ENCODE measurements around the gene UTP14C.
"Not testable (repeated sequence)": the region's sequence is repeated elsewhere in the genome, so short reads cannot be mapped to it uniquely, and the experiment has no call there.

Gene UTP14C

DNA sequence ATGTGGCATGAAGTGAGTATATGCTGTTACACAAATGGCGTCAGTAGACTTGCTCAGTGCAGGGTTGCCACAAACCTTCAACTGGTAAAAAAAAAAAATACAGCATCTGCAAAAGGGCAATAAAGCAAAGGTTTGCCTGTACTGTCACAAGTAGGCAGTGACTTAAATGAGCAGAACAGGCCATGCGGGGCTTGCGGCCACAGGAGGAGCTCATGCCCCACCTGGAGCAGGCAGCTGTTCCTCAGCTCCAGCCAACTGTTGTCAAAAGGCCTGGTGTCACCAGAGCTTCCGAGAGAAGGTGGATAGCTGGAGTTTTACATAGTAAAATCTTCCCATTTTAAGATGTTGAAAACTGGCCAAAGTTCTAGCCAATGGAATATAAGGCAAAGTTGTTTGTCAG, 20.9 kb upstream of the UTP14C start:
- no peak for DNase-seq (ENCODE audit: low read depth in 1 of 2, low spot score in 1 of 2)

DNA sequence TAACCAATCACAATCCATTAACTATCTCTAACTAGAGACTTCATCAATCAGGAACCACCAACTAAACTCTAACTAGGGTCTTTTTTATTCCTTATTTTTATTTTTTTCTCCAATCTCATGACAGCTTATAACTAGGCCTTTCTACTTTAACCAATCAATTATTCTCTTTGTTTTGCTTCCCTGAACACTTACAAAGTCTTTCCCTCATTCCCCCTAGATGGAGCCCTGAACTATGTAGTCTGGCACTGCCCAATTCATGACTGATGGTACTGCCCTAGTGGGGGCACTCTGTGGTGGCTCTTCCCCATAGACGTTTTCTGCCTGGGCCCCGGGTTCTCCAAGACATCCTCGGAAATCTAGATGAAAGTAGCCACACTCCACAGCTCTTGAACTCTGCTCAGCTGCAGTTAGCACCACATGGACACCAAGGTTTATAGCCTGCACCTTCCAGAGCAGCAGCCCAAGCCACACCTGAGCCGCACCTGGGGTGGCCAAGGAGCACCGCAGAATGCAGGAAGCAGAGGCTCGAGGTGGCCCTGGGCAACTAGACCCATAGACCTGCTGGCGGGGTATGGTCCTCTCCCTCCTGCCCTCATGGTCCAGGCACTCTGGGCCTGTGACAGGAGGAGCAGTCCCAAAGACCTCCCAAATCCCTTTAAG, 19.9 kb upstream of the UTP14C start:
- no peak for DNase-seq (ENCODE audit: low read depth in 1 of 2, low spot score in 1 of 2)

DNA sequence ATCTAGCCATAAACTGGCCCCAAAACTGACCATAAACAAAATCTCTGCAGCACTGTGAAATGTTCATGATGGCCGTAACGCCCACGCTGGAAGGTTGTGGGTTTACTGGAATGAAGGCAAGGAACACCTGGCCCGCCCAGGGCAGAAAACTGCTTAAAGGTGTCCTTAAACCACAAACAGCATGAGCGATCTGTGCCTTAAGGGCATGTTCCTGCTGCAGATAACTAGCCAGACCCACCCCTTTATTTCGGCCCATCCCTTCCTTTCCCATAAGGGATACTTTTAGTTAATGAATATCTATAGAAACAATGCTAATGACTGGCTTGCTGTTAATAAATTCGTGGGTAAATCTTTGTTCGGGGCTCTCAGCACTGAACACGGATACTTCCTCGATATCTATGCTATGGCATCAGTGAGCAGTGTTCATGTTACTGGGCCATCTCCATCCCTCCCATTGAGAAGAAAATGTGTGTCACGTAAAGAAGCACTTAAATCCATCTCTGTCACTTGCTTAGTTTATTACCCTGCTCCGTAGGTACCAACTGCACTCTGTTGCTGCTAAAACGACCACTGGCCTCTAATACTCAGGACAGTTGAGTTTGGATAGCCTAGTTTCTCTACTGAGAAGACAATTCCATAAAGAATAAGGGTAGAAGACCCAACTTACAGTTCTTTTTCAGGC, 18.5 kb upstream of the UTP14C start:
- DNase-seq (ENCODE audit: low read depth in 1 of 2, low spot score in 1 of 2): no peak

DNA sequence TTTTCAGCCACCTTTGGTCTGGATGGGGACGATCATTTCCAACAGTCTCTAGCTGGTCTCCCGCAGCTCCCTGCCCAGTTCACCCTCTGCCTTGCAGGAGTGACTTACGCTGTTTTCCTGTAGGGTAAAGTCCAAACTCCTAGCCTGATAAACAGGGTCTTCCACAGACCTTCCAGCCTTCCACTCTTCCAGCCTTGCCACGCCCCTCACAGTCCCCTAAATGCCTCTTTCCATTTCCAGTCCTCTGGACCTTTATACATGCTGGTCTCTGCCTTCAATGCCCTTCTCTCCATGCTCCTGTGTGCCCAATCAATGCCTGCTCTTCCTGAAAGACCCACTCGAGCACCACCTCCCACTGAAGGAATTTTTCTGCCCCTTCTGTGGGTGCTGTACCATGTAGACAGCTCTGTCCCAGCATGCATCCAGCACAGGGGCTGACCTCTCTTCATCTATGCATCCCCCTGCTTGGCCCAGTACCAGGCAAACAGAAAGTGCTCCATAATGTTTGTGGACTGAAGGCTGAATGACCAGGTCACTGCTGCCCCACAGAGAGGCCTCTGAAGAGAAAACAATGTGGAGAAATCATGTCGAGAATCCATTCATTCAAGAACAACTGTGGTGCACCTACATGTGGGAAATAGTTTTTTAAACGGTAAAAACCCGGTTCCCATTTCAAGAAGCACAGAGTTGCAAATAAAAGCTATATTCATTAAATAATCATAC, 17.8 kb upstream of the UTP14C start:
- no peak for DNase-seq (ENCODE audit: low read depth in 1 of 2, low spot score in 1 of 2)

DNA sequence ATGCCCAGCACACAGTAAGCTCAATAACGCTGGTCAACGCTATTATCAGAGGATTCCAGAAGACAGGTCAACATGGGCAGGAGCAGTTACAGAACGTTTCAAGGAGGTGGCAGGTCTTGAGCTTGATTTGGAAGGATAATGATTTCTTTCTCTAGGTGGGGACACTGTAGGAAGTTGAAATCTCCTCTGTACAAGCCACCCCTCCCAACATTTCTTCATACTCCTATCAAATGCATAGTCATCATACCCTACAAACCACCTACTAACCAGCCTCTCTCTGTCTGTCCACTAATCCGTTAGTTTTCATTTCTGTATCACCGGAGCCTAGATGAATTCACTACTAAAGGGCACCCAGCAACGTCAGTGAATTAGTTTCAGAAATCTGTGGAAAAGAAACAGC, 14.5 kb upstream of the UTP14C start:
- DNase-seq (ENCODE audit: low read depth in 1 of 2, low spot score in 1 of 2): no peak

- DNase-seq (ENCODE audit: low read depth in 1 of 2, low spot score in 1 of 2): peak in 1 of 2 donors; percentile 1
Measured at GRCh38 chr13:52010890-52011631, 13.4 kb upstream of the UTP14C start, which contains the start of gene ATP7B. Gene ATP7B, minus strand, starts transcription at chr13:52011450. Its CDS starts 113 bp downstream, at chr13:52011337.

GRCh38 chr13:52011632-52012511, 12.6 kb upstream of the UTP14C start, which contains the start of gene ALG11:
Gene ALG11, plus strand, starts transcription at chr13:52012398. Its CDS starts 21 bp downstream, at chr13:52012419.
- peak; percentile 99 to 100 for DNase-seq (ENCODE audit: low read depth in 1 of 2, low spot score in 1 of 2)

DNA sequence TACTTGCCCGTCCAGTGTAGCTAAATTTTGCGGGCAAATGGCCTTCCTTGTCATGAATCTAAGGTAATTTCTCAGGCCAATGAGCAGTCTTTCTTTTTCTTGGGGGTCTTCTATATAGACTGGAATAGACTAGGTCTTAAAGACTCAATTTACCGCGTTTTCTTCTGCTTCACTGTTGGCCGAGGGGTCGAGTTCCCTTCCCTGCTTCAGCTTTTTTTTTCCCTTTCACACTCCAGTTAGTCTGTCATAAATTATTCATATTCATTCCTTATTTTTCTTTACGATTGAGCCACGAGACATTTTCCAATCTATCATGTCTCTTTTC, 12.0 kb upstream of the UTP14C start:
- no peak for DNase-seq (ENCODE audit: low read depth in 1 of 2, low spot score in 1 of 2)

DNA sequence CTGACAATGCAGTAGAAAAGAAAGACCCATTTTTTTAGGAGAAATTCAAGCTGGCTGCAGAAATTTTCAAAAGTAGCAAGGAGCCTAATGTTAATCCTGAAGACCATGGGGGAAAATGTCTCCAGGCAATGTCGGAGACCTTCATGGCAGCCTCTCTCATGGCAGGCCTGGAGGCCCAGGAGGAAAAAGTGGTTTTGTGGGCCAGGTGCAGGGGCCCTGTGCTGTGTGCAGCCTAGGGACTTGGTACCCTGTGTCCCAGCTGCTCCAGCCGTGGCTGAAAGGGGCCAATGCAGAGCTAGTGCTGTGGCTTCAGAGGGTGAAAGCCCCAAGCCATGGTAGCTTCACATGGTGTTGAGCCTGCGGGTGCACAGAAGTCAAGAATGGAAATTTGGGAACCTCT, 8.2 kb upstream of the UTP14C start:
- no peak for DNase-seq (ENCODE audit: low read depth in 1 of 2, low spot score in 1 of 2)

DNA sequence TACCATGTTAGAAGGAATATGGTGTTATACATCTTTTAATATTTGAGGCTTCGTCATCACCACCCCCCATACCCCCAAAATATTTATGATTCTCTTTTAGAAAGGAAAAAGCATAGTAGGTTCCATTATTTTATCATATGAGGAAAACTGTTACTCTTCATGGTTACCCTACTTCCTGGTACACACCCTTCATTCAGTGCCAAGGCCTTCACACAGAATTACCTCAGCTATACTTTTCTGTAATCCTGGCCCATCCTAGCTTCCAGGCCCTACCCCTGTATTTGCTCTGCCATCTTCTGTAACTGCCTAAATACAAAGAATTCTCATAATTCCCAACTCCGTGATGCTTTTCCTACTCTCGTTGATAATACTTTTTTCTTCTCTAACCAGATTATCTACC, 4.3 kb upstream of the UTP14C start:
- no peak for DNase-seq (ENCODE audit: low read depth in 1 of 2, low spot score in 1 of 2)

DNA sequence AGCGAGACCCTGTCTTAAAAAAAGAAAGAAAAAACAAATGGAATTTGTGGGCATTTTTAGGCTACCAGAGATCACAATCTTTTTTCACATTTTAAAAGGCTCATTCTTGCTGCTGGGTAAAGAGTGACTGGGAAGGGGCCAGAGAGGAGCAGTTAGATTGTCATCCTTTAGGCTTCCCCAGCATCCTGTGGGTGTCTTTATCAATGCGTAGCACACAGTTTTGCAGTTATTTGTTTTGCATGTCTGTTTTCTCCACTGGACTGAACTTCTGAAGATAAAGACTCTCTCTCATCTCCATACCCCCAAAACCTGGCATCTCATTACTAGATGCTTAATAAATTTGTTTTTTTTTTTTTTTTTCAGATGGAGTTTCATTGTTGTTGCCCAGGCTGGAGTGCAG, 2.1 kb upstream of the UTP14C start:
- no peak for DNase-seq (ENCODE audit: low read depth in 1 of 2, low spot score in 1 of 2)

- no peak for DNase-seq (ENCODE audit: low read depth in 1 of 2, low spot score in 1 of 2)
Measured at GRCh38 chr13:52025475-52026245, 1.2 kb downstream of the UTP14C start.

GRCh38 chr13:52026246-52026626, 1.7 kb downstream of the UTP14C start:
- no peak for DNase-seq (ENCODE audit: low read depth in 1 of 2, low spot score in 1 of 2)

GRCh38 chr13:52027832-52028231, 3.3 kb downstream of the UTP14C start:
- no peak for DNase-seq (ENCODE audit: low read depth in 1 of 2, low spot score in 1 of 2)

DNA sequence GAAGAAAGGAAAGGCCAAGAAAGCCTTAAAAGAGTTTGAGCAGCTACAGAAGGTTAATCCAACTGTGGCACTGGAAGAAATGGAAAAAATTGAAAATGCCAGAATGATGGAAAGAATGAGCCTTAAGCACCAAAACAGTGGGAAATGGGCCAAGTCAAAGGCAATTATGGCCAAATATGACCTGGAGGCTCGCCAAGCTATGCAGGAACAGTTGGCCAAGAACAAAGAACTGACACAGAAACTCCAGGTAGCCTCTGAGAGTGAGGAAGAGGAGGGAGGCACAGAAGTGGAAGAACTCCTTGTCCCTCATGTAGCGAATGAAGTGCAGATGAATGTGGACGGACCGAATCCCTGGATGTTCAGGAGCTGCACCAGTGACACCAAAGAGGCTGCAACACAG, 5.1 kb downstream of the UTP14C start:
- no peak for DNase-seq (ENCODE audit: low read depth in 1 of 2, low spot score in 1 of 2)

DNA sequence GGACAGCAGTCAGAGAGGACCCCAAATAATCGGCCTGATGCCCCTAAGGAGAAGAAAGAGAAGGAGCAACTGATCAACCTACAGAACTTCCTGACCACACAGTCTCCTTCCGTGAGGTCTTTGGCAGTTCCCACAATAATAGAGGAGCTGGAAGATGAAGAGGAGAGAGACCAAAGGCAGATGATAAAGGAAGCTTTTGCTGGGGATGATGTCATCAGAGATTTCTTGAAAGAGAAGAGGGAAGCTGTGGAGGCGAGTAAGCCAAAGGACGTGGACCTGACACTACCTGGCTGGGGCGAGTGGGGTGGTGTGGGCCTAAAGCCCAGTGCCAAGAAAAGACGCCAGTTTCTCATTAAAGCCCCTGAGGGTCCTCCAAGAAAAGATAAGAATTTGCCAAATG, 5.9 kb downstream of the UTP14C start:
- not testable (repeated sequence) for DNase-seq (ENCODE audit: low read depth in 1 of 2, low spot score in 1 of 2)

- DNase-seq (ENCODE audit: low read depth in 1 of 2, low spot score in 1 of 2): no peak
Measured at GRCh38 chr13:52033039-52033438, 8.5 kb downstream of the UTP14C start.

- no peak for DNase-seq (ENCODE audit: low read depth in 1 of 2, low spot score in 1 of 2)
Measured at GRCh38 chr13:52034616-52035226, 10.2 kb downstream of the UTP14C start.

DNA sequence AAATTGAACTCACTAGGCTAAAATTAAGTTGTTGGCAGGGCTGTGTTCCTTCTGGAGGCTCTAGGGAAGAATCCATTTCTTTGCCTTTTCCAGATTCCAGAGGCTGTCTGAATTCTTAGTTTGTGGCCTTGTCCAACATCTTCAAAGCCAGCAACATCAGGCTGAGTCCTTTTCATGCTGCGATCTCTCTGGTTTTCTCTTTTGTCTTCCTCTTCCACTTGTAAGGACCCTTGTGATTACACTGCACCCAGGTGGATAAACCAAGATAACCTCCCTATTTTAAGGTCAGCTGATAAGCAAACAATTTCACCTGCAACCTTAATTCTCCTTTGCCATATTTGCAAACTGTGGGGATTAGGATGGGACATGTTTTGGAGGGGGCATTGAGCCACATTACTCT, 11.5 kb downstream of the UTP14C start:
- DNase-seq (ENCODE audit: low read depth in 1 of 2, low spot score in 1 of 2): no peak
